Ishikawa (cell line): ENCODE data around the gene MAVS.

Experiments used
- CEBPB ChIP-seq: IDR thresholded peaks from 2 replicates; pipeline ENCODE4 v1.6.1; 2012
- CREB1 ChIP-seq: IDR thresholded peaks from 2 replicates; pipeline ENCODE4 v1.6.1; 2012; ENCODE audit warnings: low read depth
- EGR1 ChIP-seq: IDR thresholded peaks from 2 replicates; pipeline ENCODE4 v1.6.1; 2012
- EP300 ChIP-seq: IDR thresholded peaks from 2 replicates; pipeline ENCODE4 v1.6.1; 2012; ENCODE audit warnings: borderline replicate concordance
- FOXM1 ChIP-seq: IDR thresholded peaks from 2 replicates; pipeline ENCODE4 v1.6.1; 2012; ENCODE audit warnings: low read depth, borderline replicate concordance
- MAX ChIP-seq: IDR thresholded peaks from 2 replicates; pipeline ENCODE4 v1.6.1; 2012
- RAD21 ChIP-seq: IDR thresholded peaks from 2 replicates; pipeline ENCODE4 v1.6.1; 2012; ENCODE audit warnings: low read depth
- TAF1 ChIP-seq: IDR thresholded peaks from 2 replicates; pipeline ENCODE4 v1.6.1; 2012; ENCODE audit warnings: low read depth, mild to moderate bottlenecking
- TEAD4 ChIP-seq: IDR thresholded peaks from 2 replicates; pipeline ENCODE4 v1.6.1; 2012
- ZBTB7A ChIP-seq: IDR thresholded peaks from 2 replicates; pipeline ENCODE4 v1.6.1; 2012; ENCODE audit warnings: low read depth
- TF ChIP-seq, protein P1 (sequence below): IDR thresholded peaks from 2 replicates; pipeline ENCODE4 v1.6.1; 2012; ENCODE audit warnings: low read depth, mild to moderate bottlenecking

- TF ChIP-seq TAF1 (no peak), TEAD4 (no peak), RAD21 (no peak), EP300 (no peak), ZBTB7A (no peak), CEBPB (no peak), FOXM1 (no peak), MAX (no peak), EGR1 (no peak), CREB1 (no peak)
- TF ChIP-seq, protein P1, sequence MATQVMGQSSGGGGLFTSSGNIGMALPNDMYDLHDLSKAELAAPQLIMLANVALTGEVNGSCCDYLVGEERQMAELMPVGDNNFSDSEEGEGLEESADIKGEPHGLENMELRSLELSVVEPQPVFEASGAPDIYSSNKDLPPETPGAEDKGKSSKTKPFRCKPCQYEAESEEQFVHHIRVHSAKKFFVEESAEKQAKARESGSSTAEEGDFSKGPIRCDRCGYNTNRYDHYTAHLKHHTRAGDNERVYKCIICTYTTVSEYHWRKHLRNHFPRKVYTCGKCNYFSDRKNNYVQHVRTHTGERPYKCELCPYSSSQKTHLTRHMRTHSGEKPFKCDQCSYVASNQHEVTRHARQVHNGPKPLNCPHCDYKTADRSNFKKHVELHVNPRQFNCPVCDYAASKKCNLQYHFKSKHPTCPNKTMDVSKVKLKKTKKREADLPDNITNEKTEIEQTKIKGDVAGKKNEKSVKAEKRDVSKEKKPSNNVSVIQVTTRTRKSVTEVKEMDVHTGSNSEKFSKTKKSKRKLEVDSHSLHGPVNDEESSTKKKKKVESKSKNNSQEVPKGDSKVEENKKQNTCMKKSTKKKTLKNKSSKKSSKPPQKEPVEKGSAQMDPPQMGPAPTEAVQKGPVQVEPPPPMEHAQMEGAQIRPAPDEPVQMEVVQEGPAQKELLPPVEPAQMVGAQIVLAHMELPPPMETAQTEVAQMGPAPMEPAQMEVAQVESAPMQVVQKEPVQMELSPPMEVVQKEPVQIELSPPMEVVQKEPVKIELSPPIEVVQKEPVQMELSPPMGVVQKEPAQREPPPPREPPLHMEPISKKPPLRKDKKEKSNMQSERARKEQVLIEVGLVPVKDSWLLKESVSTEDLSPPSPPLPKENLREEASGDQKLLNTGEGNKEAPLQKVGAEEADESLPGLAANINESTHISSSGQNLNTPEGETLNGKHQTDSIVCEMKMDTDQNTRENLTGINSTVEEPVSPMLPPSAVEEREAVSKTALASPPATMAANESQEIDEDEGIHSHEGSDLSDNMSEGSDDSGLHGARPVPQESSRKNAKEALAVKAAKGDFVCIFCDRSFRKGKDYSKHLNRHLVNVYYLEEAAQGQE, result no peak
These were observed 15.7 kb downstream of the MAVS start for GRCh38 chr20:3862333-3862732.
